ENCODE results near the gene SPAG17. TPM values are rescaled to one million over a fixed set of nuclear protein-coding genes. Genes with fewer than 3 reads are reported as not detected.

SPAG17 gene
- total RNA-seq, 1 donor from 2014 or later, result 1.9 TPM

DNA sequence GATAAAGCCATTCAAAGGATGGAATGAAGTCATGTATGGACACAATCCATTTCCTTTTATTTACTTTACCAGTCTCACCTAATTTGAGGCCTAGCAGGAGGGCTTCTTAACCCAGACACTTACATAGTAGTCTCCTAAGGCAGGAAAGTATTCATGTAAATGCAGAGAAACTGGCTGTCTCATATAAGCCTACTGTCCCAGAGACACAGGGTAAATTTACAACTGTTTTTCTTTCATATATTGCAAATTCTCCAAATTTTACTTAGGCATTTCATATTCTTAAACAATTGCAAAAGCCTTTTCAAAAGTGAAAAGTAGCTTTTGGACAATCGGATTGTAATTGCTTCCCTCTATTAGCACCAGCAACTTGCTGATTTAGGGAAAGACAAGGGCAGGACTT lies 29.9 kb downstream of the SPAG17 start:
- no peak overlapping the region for H3K4me3 Mint-ChIP-seq (ENCODE audit: unreplicated experiment)
- H3K9me3 ChIP-seq (ENCODE audit: insufficient read depth, low read depth, low read length), result no peaks in the 10 kb centered on the region
- no peak overlapping the region for H3K9ac ChIP-seq (ENCODE audit: low read length)
- peaks cover 2% of the 10 kb centered on the region for H3K27me3 Mint-ChIP-seq (ENCODE audit: low read depth, unreplicated experiment)
- no peak overlapping the region for H3K27ac Mint-ChIP-seq (ENCODE audit: unreplicated experiment)
- H3K27ac ChIP-seq (ENCODE audit: low read depth, low read length), result no peak overlapping the region
- no peaks in the 10 kb centered on the region for H3K79me2 ChIP-seq (ENCODE audit: insufficient read depth, low read length)
- no peaks in the 10 kb centered on the region for H3K36me3 Mint-ChIP-seq (ENCODE audit: low read depth, unreplicated experiment)
- H3K4me3 ChIP-seq (ENCODE audit: insufficient read depth, low read depth, low read length), result no peak overlapping the region
- H3K27me3 ChIP-seq (ENCODE audit: insufficient read depth, low read length), result no peaks in the 10 kb centered on the region
- peaks cover 5% of the 10 kb centered on the region for H3K4me1 ChIP-seq (ENCODE audit: insufficient read depth, low read length)
- no peaks in the 10 kb centered on the region for H3K36me3 ChIP-seq (ENCODE audit: insufficient read depth, low read length)
- DNase-seq (ENCODE audit: low read depth), result no peak
- no peak overlapping the region for H2AFZ ChIP-seq (ENCODE audit: low read depth, low read length)
- no peaks in the 10 kb centered on the region for H3K9me3 Mint-ChIP-seq (ENCODE audit: unreplicated experiment)
- no peaks in the 10 kb centered on the region for H4K20me1 ChIP-seq (ENCODE audit: insufficient read depth, low read length)
- no peak for FAIRE-seq
- H3K4me1 Mint-ChIP-seq (ENCODE audit: low read depth, unreplicated experiment), result peaks cover 14% of the 10 kb centered on the region
- H3K4me2 ChIP-seq (ENCODE audit: low read length), result no peak overlapping the region
- no peak for TF ChIP-seq EZH2 (IDR thresholded peaks at IDR 0.05; ENCODE audit: insufficient read depth, low read length)
- TF ChIP-seq, protein P1, sequence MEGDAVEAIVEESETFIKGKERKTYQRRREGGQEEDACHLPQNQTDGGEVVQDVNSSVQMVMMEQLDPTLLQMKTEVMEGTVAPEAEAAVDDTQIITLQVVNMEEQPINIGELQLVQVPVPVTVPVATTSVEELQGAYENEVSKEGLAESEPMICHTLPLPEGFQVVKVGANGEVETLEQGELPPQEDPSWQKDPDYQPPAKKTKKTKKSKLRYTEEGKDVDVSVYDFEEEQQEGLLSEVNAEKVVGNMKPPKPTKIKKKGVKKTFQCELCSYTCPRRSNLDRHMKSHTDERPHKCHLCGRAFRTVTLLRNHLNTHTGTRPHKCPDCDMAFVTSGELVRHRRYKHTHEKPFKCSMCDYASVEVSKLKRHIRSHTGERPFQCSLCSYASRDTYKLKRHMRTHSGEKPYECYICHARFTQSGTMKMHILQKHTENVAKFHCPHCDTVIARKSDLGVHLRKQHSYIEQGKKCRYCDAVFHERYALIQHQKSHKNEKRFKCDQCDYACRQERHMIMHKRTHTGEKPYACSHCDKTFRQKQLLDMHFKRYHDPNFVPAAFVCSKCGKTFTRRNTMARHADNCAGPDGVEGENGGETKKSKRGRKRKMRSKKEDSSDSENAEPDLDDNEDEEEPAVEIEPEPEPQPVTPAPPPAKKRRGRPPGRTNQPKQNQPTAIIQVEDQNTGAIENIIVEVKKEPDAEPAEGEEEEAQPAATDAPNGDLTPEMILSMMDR (IDR thresholded peaks at IDR 0.05; ENCODE audit: insufficient read depth, low read depth, low read length), result no peak

DNA sequence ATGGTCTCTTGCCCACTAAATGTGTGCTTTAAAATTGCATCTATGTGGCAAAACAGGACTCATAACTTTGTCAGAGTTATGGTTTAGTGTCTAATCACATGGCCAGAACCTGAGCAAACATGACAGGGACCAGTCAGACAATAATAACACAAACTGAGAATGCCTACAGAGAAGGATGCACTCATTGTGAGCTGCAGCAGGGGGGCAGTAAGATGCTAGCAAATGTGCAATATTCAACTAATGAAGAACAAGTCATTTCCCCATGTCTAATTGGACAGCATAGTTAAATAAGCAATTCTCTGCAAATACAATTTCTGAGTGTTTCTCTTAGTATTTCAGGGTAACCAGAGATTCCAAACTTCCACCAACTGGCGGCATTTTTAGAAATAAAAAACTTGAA lies 30.8 kb downstream of the SPAG17 start:
- Histone ChIP-seq H3K27ac (ENCODE audit: low read depth, low read length) (no peak overlapping the region), H3K4me3 (ENCODE audit: insufficient read depth, low read depth, low read length) (no peak overlapping the region), H3K36me3 (ENCODE audit: insufficient read depth, low read length) (no peaks in the 10 kb centered on the region), H3K27me3 (ENCODE audit: insufficient read depth, low read length) (no peaks in the 10 kb centered on the region), H3K79me2 (ENCODE audit: insufficient read depth, low read length) (no peaks in the 10 kb centered on the region), H3K4me1 (ENCODE audit: insufficient read depth, low read length) (peaks cover 5% of the 10 kb centered on the region), H3K4me2 (ENCODE audit: low read length) (no peak overlapping the region), H2AFZ (ENCODE audit: low read depth, low read length) (no peak overlapping the region), H3K9me3 (ENCODE audit: insufficient read depth, low read depth, low read length) (no peaks in the 10 kb centered on the region), H3K9ac (ENCODE audit: low read length) (no peak overlapping the region), H4K20me1 (ENCODE audit: insufficient read depth, low read length) (no peaks in the 10 kb centered on the region)
- peaks cover 2% of the 10 kb centered on the region for H3K27me3 Mint-ChIP-seq (ENCODE audit: low read depth, unreplicated experiment)
- TF ChIP-seq, protein P1 (IDR thresholded peaks at IDR 0.05; ENCODE audit: insufficient read depth, low read depth, low read length), result peak; percentile 5
- TF ChIP-seq EZH2 (IDR thresholded peaks at IDR 0.05; ENCODE audit: insufficient read depth, low read length), result no peak
- no peak for DNase-seq (ENCODE audit: low read depth)
- H3K36me3 Mint-ChIP-seq (ENCODE audit: low read depth, unreplicated experiment), result no peaks in the 10 kb centered on the region
- FAIRE-seq, result no peak
- peaks cover 8% of the 10 kb centered on the region for H3K4me1 Mint-ChIP-seq (ENCODE audit: low read depth, unreplicated experiment)
- no peaks in the 10 kb centered on the region for H3K9me3 Mint-ChIP-seq (ENCODE audit: unreplicated experiment)
- H3K4me3 Mint-ChIP-seq (ENCODE audit: unreplicated experiment), result no peak overlapping the region
- H3K27ac Mint-ChIP-seq (ENCODE audit: unreplicated experiment), result no peak overlapping the region

DNA sequence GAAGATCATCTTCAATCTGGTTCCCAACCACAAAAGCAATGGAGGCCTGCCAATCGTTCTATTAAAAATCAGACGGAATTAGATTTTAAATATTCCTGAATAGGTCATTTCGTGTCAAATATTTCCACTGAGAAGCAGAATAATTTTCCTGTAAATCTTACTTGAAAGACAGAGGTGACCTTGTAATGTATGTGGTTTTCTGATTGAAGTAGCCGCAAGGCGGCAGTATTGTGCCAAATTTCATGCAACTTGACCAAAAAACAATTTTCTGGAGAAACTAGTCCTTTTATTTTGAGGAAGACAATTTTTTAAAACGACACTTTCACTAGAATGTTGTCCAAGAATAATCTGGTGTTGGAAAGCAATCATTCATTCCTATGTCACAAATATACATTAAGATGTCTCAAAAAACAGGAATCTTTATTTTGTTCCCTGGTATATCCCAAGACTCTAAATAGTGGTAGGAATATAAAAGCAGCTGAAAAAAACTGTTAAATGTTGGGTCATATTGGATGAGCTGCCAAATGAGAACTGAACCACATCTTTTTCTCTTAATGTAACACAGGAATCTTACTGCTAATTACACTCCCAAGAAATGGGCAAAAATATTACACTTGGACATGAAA lies 33.6 kb downstream of the SPAG17 start:
- no peaks in the 10 kb centered on the region for H3K4me1 ChIP-seq (ENCODE audit: insufficient read depth, low read length)
- no peak overlapping the region for H3K27ac ChIP-seq (ENCODE audit: low read depth, low read length)
- no peaks in the 10 kb centered on the region for H3K79me2 ChIP-seq (ENCODE audit: insufficient read depth, low read length)
- H3K9me3 ChIP-seq (ENCODE audit: insufficient read depth, low read depth, low read length), result no peaks in the 10 kb centered on the region
- H4K20me1 ChIP-seq (ENCODE audit: insufficient read depth, low read length), result no peaks in the 10 kb centered on the region
- Mint-ChIP-seq H3K4me1 (ENCODE audit: low read depth, unreplicated experiment) (peaks cover 14% of the 10 kb centered on the region), H3K36me3 (ENCODE audit: low read depth, unreplicated experiment) (no peaks in the 10 kb centered on the region), H3K9me3 (ENCODE audit: unreplicated experiment) (no peaks in the 10 kb centered on the region), H3K27me3 (ENCODE audit: low read depth, unreplicated experiment) (no peaks in the 10 kb centered on the region), H3K27ac (ENCODE audit: unreplicated experiment) (no peak overlapping the region), H3K4me3 (ENCODE audit: unreplicated experiment) (no peak overlapping the region)
- no peak for TF ChIP-seq EZH2 (IDR thresholded peaks at IDR 0.05; ENCODE audit: insufficient read depth, low read length)
- TF ChIP-seq, protein P1 (IDR thresholded peaks at IDR 0.05; ENCODE audit: insufficient read depth, low read depth, low read length), result peak; percentile 91
- peak; percentile 14 for DNase-seq (ENCODE audit: low read depth)
- no peak overlapping the region for H3K9ac ChIP-seq (ENCODE audit: low read length)
- H3K4me3 ChIP-seq (ENCODE audit: insufficient read depth, low read depth, low read length), result no peak overlapping the region
- no peaks in the 10 kb centered on the region for H3K27me3 ChIP-seq (ENCODE audit: insufficient read depth, low read length)
- H3K36me3 ChIP-seq (ENCODE audit: insufficient read depth, low read length), result no peaks in the 10 kb centered on the region
- no peak overlapping the region for H2AFZ ChIP-seq (ENCODE audit: low read depth, low read length)
- H3K4me2 ChIP-seq (ENCODE audit: low read length), result no peak overlapping the region
- FAIRE-seq, result peak; percentile 79

Measured in astrocyte (in vitro differentiated cells and primary cell).